Calu3 (cell line): ENCODE measurements around the gene DST. TPM values are rescaled to one million over a fixed set of nuclear protein-coding genes. Genes with fewer than 3 reads are reported as not detected.

Experiments used
- BruUV-seq: library from RNA; stranded (reverse); fragments of 400-500 nt; replicated peaks from 2 replicates; lab custom pipeline; 2021; lab: Mats Ljungman, UMichigan
- CTCF ChIA-PET: fragments of 300-600 bp; sonication (Branson Sonifier 250); formaldehyde crosslinking; loops from one replicate; lab custom pipeline; 2022; ENCODE audit warnings: antibody characterized with exemption; lab: Charles Lee
- DNase-seq: peaks from one replicate; pipeline ENCODE4 v3.0.0; 2022
- H3K27ac Mint-ChIP-seq: one replicate; pipeline ENCODE4 v1.8.0; 2022; ENCODE audit warnings: mixed read lengths; ENCODE audit not compliant: unreplicated experiment
- H3K27me3 Mint-ChIP-seq: one replicate; pipeline ENCODE4 v1.8.0; 2022; ENCODE audit warnings: mixed read lengths; ENCODE audit not compliant: unreplicated experiment
- H3K36me3 Mint-ChIP-seq: one replicate; pipeline ENCODE4 v1.8.0; 2022; ENCODE audit warnings: mild to moderate bottlenecking, moderate library complexity, mixed read lengths; ENCODE audit not compliant: insufficient read depth, unreplicated experiment
- H3K4me1 Mint-ChIP-seq: one replicate; pipeline ENCODE4 v1.8.0; 2022; ENCODE audit warnings: mild to moderate bottlenecking, low read depth, mixed read lengths; ENCODE audit not compliant: unreplicated experiment
- H3K4me3 Mint-ChIP-seq: one replicate; pipeline ENCODE4 v1.8.0; 2022; ENCODE audit warnings: mild to moderate bottlenecking, low read depth, moderate library complexity, mixed read lengths; ENCODE audit not compliant: unreplicated experiment
- H3K9me3 Mint-ChIP-seq: one replicate; pipeline ENCODE4 v1.8.0; 2022; ENCODE audit warnings: low read depth, mixed read lengths; ENCODE audit not compliant: unreplicated experiment
- intact Hi-C: fragments of 100-400 bp; cut with micrococcal nuclease; formaldehyde crosslinking; loops from one replicate; pipeline ENCODE4 v1.10.0; 2022; ENCODE audit not compliant: unreplicated experiment
- total RNA-seq: library from RNA; stranded (reverse); gene quantifications from 2 replicates; pipeline ENCODE4 v1.2.3, GENCODE V29; 2022
- TF ChIP-seq, protein P1 (sequence below): fragments of 200-600 bp; IDR thresholded peaks from one replicate; pipeline ENCODE4 v1.8.0; 2022; ENCODE audit warnings: antibody characterized with exemption; ENCODE audit not compliant: unreplicated experiment

DST gene
- total RNA-seq, 1 experiment from 2014 or later: 212 TPM

DNA sequence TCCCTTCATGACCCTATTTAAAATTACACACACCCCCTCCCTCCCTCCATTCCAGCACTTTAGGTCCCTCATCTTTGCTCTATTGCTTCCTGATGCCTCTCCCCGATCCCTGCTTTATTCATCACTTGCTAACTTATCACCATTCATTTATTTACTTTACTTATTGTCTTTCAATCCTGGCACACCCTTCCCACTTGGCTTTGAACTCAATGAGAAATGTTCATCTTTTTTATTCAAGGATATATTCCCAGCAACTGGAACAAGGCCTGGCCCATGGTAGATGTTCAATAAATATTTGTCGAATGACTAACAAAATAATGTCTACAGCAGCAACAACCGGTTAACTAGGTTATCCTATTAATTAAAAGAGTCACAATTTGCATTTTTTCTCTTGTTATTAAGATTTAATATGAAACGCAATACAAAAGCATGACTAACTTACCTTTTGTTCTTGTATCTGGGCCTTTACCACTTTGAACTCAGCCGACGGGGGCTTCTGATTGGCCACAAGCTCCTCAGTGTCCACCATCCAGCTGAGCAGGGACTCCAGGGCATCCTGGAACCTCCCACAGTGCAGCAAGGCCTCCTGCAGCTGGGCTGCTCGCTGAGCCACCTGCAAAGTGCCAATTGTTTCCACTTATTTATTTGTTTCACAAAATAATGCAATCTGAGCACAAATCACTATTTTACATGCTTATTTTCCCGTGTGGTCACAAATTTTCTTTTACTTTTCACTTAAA lies 107.8 kb downstream of the DST start:
- TF ChIP-seq, protein P1, sequence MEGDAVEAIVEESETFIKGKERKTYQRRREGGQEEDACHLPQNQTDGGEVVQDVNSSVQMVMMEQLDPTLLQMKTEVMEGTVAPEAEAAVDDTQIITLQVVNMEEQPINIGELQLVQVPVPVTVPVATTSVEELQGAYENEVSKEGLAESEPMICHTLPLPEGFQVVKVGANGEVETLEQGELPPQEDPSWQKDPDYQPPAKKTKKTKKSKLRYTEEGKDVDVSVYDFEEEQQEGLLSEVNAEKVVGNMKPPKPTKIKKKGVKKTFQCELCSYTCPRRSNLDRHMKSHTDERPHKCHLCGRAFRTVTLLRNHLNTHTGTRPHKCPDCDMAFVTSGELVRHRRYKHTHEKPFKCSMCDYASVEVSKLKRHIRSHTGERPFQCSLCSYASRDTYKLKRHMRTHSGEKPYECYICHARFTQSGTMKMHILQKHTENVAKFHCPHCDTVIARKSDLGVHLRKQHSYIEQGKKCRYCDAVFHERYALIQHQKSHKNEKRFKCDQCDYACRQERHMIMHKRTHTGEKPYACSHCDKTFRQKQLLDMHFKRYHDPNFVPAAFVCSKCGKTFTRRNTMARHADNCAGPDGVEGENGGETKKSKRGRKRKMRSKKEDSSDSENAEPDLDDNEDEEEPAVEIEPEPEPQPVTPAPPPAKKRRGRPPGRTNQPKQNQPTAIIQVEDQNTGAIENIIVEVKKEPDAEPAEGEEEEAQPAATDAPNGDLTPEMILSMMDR: no peak
- H3K36me3 Mint-ChIP-seq: peaks cover 9% of the 10 kb centered on the region
- H3K4me3 Mint-ChIP-seq: no peak overlapping the region
- no peak overlapping the region for H3K27ac Mint-ChIP-seq
- peaks cover 14% of the 10 kb centered on the region for H3K4me1 Mint-ChIP-seq
- BruUV-seq: no TSS peak
- DNase-seq: no peak
- H3K27me3 Mint-ChIP-seq: no peaks in the 10 kb centered on the region
- CTCF ChIA-PET: no interaction called here
- intact Hi-C loops: no loop called here
- H3K9me3 Mint-ChIP-seq: no peaks in the 10 kb centered on the region

DNA sequence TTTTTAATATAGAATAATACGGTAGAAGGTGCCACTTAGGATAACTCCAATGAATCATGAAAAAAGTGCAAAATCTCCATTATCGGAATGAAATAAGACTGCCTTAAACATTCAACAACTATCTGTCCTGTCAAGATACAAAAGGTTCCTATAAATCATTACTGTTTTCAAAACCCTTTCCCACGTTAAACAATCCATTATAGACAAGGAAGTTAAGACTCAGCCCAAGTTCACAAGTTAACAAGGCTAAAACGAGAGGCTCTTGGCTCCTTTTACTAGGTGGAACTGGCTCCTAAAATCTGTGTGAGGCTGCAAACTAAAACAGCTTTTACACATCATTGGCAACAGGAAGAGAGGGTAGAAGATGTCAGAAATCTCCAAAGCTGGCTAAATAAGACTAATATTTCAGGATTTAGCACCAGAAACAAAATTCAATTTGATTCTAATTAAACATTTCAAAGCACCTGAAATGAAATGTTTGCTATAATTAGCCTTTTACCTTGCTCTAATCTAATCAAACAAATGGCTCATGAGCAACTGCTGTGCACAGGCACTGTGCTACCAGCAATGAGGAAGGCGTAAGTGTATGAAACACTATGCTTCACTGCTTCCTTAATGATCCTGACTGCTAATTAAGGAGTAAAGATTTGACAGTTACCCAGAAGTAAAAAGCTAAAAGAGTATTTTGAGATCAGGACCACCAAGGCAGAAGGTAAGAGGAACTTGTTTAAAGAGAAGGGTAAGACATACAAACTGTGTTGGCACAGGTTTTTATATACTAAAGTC lies 109.7 kb downstream of the DST start:
- intact Hi-C loops: no loop called here
- BruUV-seq: no TSS peak
- Mint-ChIP-seq H3K4me1 (peaks cover 11% of the 10 kb centered on the region), H3K9me3 (no peaks in the 10 kb centered on the region), H3K4me3 (no peak overlapping the region), H3K27ac (no peak overlapping the region), H3K27me3 (no peaks in the 10 kb centered on the region), H3K36me3 (peaks cover 10% of the 10 kb centered on the region)
- CTCF ChIA-PET: interaction anchor here (0.6 kb wide), 1 partner anchor 222 kb away, joined by 3 read pairs; no protein-coding TSS in a partner anchor
- TF ChIP-seq, protein P1: no peak
- no peak for DNase-seq

DNA sequence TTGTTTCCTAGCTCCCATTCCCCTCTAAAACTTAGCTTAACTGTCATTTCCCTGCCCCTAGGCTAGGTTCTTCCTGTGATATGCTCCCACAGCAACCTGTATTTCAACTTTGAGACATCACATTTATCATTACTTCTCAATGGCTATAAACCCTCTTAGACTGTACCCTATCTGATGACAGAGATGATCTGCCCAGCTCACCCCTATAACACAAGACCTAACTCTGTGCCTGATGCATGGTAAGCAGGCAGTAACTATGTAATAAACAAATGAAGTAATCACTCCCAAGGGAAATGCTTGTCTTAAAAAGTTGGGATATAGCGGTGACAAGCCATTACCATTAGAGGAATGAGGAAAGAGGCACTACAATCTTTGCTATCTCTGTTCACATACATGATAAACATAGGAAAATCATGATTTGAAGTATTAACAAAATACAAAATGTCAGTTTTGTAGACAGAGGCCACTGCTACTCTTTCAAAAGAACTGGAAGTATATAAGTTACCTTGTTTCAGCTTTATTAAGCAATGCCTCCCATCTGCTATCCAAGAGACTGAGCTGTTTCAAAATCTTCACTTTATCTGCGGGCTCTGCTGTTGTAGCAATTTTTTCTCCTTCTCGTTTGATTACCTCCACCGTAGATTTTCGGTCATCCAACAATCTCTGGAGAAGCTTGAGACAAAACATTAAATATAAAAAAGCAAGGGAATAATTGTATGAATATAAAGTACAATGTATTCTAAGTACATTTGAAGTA lies 110.7 kb downstream of the DST start:
- Mint-ChIP-seq H3K9me3 (no peaks in the 10 kb centered on the region), H3K4me1 (peaks cover 8% of the 10 kb centered on the region), H3K27me3 (no peaks in the 10 kb centered on the region), H3K36me3 (peaks cover 19% of the 10 kb centered on the region), H3K27ac (no peak overlapping the region), H3K4me3 (no peak overlapping the region)
- BruUV-seq: no TSS peak
- intact Hi-C loops: no loop called here
- CTCF ChIA-PET: interaction anchor here (0.6 to 1.1 kb wide), 2 partner anchors 165 to 223 kb away, joined by 3 read pairs; no protein-coding TSS in a partner anchor
- TF ChIP-seq, protein P1: no peak
- DNase-seq: no peak

DNA sequence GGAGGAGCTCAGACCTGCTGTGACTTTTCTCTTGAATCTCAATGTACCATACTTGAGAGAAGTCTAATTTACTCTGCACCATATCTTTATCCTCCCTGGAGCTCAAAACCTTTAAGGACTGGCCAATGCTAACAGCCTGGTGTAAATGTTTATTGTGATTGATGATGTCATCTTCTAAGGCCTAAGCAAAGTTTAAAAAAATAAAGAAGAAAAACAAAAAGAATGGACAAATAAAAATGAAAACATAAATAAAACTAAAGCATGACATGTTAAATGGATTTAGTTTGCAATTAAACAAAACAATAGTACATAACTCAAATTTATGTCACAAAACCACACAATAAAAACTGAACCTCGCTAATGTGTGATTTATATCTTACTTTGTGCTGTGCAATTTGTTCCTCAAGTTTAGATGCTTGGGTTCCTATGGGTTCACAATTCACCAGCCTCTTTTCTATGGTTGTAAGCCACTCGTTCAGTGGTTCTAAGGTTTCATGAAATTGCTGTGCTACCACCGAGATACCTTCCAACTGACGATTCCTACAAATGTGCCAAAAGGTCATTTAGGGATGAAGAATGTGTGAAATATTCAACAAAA lies 113.0 kb downstream of the DST start:
- peaks cover 20% of the 10 kb centered on the region for H3K36me3 Mint-ChIP-seq
- CTCF ChIA-PET: no interaction called here

More for the DNA sequence above, 113.0 kb downstream of the DST start:
- Mint-ChIP-seq H3K4me1 (peaks cover 5% of the 10 kb centered on the region), H3K9me3 (no peaks in the 10 kb centered on the region), H3K4me3 (no peak overlapping the region), H3K27me3 (no peaks in the 10 kb centered on the region), H3K27ac (no peak overlapping the region)
- no TSS peak for BruUV-seq
- intact Hi-C loops: no loop called here
- no peak for DNase-seq
- TF ChIP-seq, protein P1: no peak
